Right renal cortex interstitium (tissue), 3 donors: ENCODE data around the gene UBE2H. TPM values are rescaled to one million over a fixed set of nuclear protein-coding genes. Genes with fewer than 3 reads are reported as not detected.
"Not testable (repeated sequence)": the region's sequence is repeated elsewhere in the genome, so short reads cannot be mapped to it uniquely, and the experiment has no call there.

Source experiments
- DNase-seq, 3 donors: peaks; one replicate each; pipeline ENCODE4 v3.0.0-alpha.2; 2013; ENCODE audit warnings: low read depth in 3 of 3, low spot score in 2 of 3
- polyA plus RNA-seq, 3 donors: library from polyadenylated mRNA; unstranded; fragments of 120-200 nt; gene quantifications; one replicate each; pipeline ENCODE4 v1.2.1, GENCODE V29; 2013; ENCODE audit not compliant: insufficient read length in 3 of 3

UBE2H gene
- polyA plus RNA-seq, 3 donors: 121 to 128 (median 125) TPM

DNA sequence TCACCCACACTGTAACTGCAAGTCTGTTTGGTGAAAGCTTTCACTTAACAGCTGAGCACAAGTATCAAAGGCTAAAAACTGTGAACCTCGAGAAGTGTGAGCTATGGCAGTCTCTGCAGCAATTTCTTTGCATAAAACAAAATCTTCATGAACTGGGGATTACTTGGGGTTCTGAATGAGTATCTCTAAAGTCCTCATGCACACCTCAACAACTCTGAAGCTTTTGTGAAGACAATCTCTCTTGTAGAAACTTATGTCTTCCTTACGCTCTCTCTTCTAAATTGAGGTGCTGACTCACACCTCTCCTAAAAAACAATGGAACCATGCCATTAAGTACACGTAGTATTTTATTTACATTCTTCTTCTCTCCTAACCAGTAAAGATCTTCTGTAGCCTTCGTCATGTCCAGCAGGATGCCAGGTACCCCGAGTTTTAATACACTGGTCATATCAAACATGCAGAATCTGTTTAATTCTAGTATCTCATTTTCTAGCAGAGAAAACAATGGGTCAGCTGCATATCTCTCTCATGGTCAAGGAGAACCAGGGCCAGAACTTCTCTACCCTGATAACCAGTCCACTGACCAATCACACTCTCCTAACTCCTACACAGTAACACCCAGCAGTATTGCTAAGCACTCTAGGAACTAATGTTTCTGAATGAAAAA, 76.9 kb downstream of the UBE2H start:
- DNase-seq: no peak

GRCh38 chr7:129875160-129875559, 77.6 kb downstream of the UBE2H start:
- no peak for DNase-seq

- no peak for DNase-seq
Measured at GRCh38 chr7:129874722-129875121, 78.0 kb downstream of the UBE2H start.

GRCh38 chr7:129872054-129872453, 80.7 kb downstream of the UBE2H start:
- no peak for DNase-seq

DNA sequence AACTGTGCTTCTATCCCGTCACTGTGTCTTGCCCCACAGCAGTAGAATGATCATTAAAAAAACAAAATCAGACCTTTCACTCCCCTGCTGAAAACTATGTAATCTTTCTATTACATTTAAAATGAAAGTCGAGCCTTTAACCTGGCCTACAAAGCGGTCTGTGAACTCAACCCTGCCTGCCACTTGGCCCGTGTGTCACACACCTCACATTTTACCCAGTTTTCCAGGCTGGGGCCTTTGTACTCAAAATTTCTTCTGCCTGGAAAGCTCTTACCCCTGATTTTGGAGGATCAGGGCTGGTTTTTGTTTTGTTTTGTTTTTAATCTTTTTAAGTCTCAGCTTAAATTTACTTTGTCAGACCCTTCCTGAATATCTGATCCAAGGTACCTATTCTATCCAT, 82.1 kb downstream of the UBE2H start:
- DNase-seq: no peak

- no peak for DNase-seq
Measured at GRCh38 chr7:129866251-129866650, 86.5 kb downstream of the UBE2H start.

DNA sequence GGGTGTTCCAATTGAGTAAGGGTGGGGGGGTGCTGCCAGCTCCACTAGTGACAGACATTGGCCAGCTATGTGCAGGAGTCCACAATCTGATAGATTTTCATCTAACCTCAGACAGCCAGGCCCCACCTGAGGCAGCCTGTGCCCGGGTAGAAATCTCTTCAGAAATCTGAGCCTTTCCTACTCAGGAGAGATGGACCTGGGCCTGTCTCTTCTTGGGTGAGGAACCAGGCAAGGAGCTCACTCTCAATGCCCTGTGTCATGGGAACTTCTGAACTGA, 86.9 kb downstream of the UBE2H start:
- no peak for DNase-seq

DNA sequence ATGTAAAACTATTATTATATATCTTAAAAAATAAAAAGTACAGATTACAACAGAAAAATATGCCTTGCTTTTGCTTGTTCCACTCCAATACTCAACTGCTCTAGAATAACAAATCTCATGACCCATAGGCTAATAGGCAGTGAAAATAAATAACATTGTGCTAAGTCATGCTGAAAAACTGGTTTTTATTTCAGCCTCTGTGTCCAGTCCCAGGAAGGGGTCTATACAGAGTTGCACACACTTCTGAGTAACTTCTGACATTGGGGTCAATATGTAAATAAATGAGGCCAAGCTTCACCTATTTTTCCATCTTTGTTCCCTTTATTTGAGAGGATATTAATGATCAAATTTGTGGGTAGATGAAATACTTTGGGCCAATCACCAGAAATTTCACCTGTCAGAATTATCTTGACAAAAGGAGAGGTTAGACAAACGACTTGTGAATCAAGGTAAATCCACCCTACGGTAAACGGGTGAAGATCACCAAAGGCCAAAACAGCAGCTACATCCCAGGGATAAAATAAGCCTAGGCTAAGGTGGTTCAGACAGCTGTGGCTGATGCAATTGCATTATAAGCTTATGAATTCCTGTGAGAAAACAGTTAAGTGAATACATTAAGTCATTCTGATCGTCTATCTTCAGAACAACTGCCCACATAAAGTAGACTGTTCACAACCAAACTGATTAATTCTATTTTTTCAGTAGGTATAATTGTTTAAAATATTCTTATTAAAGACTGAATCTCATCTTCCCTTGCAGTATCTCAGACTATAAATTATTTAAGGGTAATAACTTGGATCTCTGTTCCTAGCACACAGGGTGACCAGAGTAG, 87.5 kb downstream of the UBE2H start:
- no peak for DNase-seq

DNA sequence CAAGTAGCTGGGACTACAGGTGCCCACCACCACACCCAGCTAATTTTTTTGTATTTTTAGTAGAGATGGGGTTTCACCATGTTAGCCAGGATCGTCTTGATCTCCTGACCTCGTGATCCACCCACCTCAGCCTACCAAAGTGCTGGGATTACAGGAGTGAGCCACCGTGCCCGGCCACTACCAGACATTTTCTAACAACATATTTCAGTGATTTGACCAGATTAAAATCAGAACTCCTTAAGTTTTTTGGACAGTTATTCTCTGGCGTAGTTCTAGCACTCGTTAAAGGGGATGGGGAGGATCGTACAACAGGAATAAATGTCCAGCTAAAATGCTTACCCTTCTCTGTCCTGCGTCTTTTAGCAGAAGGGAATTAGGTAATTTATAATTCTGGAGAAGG, 88.1 kb downstream of the UBE2H start:
- not testable (repeated sequence) for DNase-seq

DNA sequence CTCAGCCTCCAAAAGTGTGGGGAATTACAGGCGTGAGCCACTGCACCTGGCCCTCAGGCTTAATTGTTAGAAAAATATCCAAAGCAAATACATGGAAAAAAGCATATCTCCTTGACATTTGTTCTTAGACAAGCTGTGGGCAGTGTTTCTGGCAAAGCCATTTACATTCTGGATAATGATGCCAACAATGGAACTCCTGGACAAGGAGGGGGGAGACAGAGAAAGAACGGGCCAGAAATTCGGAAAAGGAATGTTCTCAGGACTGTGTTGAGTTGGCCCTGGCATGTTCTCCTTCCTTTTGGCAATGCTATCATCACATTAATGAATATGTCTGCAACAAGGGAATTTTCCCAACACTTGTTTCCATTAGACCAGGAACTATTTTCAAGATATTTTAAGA, 88.7 kb downstream of the UBE2H start:
- DNase-seq: no peak

DNA sequence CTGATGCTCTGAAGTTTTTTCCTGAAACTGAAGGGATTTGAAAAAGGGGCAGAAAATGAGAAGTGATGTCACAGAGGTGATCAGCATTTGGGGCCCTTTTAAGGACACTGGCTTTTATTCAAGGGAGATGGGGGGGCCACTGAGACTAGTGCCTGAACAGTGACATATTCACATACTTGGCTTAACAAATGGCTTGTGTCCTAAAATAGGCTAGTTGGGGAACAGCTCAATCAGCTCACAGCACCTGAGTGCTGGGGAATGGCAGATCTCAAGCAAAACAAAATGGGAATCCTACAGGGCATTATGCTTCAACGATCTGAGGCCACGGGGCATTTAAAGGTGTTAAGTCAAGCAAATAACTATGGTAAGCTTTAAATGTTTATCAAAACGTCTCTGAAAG, 90.1 kb downstream of the UBE2H start:
- no peak for DNase-seq

GRCh38 chr7:129860784-129861183, 92.0 kb downstream of the UBE2H start:
- not testable (repeated sequence) for DNase-seq

DNA sequence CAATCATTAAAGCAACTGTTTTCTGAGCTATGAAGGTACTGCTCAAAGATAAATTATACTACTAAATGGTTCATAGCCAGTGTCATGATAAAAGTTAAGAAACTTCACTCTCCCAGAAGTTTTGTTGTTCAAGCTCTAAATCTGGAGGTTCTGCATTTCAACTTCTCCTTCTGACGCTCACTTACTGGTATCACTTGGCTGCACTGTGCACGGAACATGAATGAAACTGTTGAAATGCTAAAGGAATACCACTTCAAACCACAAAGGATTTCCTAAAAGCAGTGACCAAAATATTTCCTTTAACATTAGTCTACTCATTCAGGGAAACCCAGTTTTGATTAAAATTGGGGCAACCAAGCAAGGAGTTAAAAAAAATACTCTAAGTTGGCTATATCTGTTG, 93.6 kb downstream of the UBE2H start:
- DNase-seq: no peak

- no peak for DNase-seq
Measured at GRCh38 chr7:129858490-129858889, 94.3 kb downstream of the UBE2H start.

DNA sequence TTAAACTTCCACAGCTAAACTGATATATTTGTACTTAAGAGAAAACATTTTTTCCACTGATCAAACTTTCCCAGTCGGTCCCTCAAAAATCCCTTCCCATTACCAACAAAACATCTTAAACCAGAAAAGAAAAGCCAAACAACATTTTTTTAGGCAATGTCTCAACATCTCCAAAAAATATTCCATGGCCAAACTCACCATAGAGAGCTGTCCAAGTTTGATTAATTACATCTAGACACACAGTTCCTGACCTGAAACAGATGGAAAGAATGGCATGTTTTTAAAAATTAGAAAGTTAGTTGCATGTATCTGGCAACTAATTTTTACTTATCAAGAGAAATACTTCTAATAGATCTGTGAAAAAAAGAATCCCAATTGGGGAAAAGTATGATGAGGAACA, 95.4 kb downstream of the UBE2H start:
- no peak for DNase-seq

DNA sequence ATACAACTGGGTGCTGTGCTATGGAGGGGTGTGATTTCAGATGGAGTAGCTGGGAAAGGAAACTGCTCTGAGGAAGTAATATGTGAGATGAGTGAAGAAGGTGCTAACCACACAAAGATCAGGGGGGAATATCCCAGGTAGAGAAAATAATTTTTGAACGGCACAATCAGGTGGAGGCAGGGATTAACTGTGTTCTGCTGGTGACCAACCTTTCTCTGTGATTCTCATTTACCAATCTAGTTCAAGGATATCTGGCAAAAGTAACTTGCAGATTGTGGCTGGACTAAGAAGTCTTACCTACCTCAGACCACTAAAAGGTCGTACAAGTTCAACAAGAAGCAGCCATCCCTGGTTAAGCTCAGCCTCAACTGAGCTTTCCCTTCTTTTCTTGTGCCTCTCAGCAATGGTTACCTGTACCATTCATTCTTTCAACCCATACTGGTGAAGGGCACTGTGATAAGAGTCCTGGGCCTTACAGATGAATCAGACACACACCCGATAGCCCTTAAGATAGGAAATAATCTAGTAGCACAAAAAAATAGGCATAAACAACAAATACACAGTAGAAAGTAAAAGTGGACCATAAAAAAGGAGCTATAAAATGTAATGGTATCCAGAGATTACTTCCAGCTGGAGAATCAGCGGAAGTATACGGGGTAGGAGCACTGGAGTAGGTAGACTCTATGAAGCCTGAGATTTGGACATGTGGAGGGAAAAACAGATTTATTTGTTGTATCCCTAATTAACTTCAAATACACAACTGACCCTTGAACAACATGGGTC, 96.6 kb downstream of the UBE2H start:
- DNase-seq: no peak

- no peak for DNase-seq
Measured at GRCh38 chr7:129855234-129855673, 97.5 kb downstream of the UBE2H start.

GRCh38 chr7:129854401-129854800, 98.4 kb downstream of the UBE2H start:
- no peak for DNase-seq

GRCh38 chr7:129853661-129854268, 99.0 kb downstream of the UBE2H start:
- DNase-seq: no peak

DNA sequence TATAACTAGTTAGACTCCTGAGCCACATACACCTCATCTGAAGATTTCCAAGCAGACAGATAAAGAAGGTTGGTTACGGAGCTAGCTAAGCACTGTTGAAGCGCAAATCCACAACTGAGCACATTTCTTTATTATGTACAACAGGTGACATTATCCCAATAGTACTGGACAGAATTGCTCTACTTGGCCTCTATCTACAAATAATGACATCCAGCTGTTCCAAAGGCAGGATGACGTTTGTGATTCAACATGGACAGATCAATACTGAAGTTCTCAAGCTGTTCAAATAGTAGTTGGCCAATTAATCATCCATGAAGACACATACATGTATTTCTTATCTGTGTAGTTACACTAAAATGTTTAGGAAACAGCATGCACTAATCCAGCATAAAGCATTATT, 101.0 kb downstream of the UBE2H start:
- DNase-seq: no peak

DNA sequence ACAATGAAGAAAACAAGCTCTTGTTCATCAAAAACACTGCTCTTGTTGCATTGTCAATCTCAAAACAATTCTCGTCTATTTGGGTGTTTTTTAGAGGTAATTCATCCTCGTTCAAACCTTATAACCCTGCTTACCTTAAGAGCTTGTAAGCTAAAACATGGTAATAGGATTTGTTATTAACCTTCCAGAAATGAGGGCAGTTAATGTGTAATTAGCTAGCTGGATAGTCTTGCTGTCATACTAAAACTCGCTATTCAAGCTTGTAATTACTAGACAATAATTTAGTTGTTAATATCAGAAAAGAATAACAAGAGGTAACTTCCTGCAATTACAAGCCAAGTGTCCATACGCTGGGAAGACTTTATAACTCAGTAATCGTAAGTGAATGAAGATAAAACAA, 101.6 kb downstream of the UBE2H start:
- DNase-seq: no peak
